ENCODE results near the gene NR3C1.

Gene NR3C1

DNA sequence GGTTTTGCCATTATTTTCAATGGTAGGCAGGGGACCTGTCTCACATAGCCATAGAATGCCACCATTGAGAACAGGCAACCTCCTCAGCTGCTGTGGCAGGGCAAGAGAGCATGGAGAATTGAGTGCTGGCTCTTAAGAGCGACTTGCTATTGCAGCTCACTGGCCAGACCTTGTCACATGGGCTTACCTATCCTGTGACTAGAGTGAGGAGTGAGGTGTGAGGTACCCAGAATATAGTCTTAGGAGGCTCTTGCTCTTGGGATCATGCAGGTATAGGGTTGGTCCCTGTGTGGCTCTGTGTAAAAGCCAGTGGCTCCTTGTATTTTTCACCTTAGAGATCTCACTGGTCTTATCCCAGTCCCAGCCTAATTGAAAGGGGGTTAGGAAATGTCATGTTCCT lies 39.8 kb upstream of the NR3C1 start:
- Histone ChIP-seq H3K9me3 (ENCODE audit: control insufficient read depth, insufficient read depth, low read length) (no peaks in the 10 kb centered on the region), H3K9me2 (replicated peaks; ENCODE audit: control insufficient read depth, low read length) (no peaks in the 10 kb centered on the region), H4K20me1 (ENCODE audit: control insufficient read depth, insufficient read depth, low read depth, low read length) (no peaks in the 10 kb centered on the region), H3K79me2 (ENCODE audit: control insufficient read depth, low read length) (no peaks in the 10 kb centered on the region), H3K4me1 (ENCODE audit: control insufficient read depth, low read length) (peaks cover 29% of the 10 kb centered on the region), H3K4me3 (ENCODE audit: low read length) (no peak overlapping the region), H3K36me3 (ENCODE audit: control insufficient read depth, low read length) (no peaks in the 10 kb centered on the region), H3K4me2 (ENCODE audit: low read length) (no peak overlapping the region), H3K27me3 (ENCODE audit: control insufficient read depth, low read length) (no peaks in the 10 kb centered on the region), H3K27ac (ENCODE audit: low read depth, low read length) (no peak overlapping the region), H3F3A (ENCODE audit: control insufficient read depth, insufficient read depth) (peaks cover 4% of the 10 kb centered on the region; the same call in 1 of the 2 replicates)
- TF ChIP-seq CTCF (IDR thresholded peaks at IDR 0.05; ENCODE audit: low read depth, low read length, poor library complexity, severe bottlenecking) (no peak), EZH2phosphoT487 (IDR thresholded peaks at IDR 0.05; ENCODE audit: borderline replicate concordance, low read length) (no peak)

DNA sequence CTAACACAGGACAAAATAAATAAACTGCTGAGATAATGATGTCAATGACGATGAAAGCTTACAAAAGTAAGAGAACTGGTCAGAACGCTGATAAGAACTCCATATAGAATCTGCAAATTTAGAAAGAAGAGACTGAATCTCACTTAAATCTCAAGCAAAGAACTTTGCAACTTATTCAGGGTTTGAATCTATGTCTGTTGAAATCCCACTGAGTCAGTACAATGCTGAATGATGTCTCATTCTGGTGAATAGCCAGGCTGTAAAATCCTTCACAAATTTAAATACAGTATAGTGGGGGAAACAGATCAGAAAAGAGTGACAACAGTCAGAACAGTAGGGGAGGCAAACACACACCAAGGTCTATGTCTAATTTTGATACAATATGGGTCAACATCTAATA lies 38.9 kb upstream of the NR3C1 start:
- H3F3A ChIP-seq (ENCODE audit: control insufficient read depth, insufficient read depth), result peaks cover 4% of the 10 kb centered on the region; the same call in 1 of the 2 replicates
- no peak overlapping the region for H3K4me2 ChIP-seq (ENCODE audit: low read length)
- H3K27ac ChIP-seq (ENCODE audit: low read depth, low read length), result no peak overlapping the region
- H3K27me3 ChIP-seq (ENCODE audit: control insufficient read depth, low read length), result no peaks in the 10 kb centered on the region
- H3K9me2 ChIP-seq (replicated peaks; ENCODE audit: control insufficient read depth, low read length), result no peaks in the 10 kb centered on the region
- H3K9me3 ChIP-seq (ENCODE audit: control insufficient read depth, insufficient read depth, low read length), result no peaks in the 10 kb centered on the region
- H3K4me1 ChIP-seq (ENCODE audit: control insufficient read depth, low read length), result peaks cover 30% of the 10 kb centered on the region
- TF ChIP-seq EZH2phosphoT487 (IDR thresholded peaks at IDR 0.05; ENCODE audit: borderline replicate concordance, low read length) (no peak), CTCF (IDR thresholded peaks at IDR 0.05; ENCODE audit: low read depth, low read length, poor library complexity, severe bottlenecking) (no peak)
- H3K4me3 ChIP-seq (ENCODE audit: low read length), result no peak overlapping the region
- no peaks in the 10 kb centered on the region for H3K36me3 ChIP-seq (ENCODE audit: control insufficient read depth, low read length)
- H3K79me2 ChIP-seq (ENCODE audit: control insufficient read depth, low read length), result no peaks in the 10 kb centered on the region
- no peaks in the 10 kb centered on the region for H4K20me1 ChIP-seq (ENCODE audit: control insufficient read depth, insufficient read depth, low read depth, low read length)

DNA sequence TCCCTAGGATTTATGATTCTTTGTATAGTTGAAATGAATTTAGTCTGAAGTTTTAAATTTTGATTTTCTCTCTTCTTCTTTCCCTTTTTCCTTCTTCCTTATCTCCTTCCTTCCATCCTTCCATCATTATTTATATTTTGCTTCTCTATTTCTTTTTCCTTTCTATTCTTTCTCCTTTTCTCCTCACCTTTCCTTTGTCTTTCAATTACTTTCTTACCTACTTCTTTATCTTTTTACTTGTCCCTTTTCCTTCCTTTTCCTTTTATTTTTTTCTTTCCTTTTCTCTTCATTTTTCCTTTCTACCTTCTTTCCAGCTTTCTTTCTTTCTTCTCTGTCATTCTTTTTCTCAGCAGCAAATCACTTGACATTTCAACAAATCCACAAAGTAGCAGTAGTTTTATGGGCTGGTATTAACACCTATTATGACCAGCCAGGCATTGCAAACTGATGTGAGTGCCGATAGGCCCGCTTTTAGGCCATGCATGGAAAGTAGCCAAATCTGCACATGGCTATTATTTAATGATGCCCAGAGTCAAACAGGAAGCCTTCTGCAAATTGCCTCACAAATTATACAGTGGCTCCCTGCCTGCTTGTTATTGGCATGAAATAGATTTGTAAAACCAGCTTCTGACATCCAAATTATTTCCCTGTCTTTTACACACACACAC lies 37.1 kb upstream of the NR3C1 start:
- H3K4me2 ChIP-seq (ENCODE audit: low read length), result no peak overlapping the region
- H3K4me1 ChIP-seq (ENCODE audit: control insufficient read depth, low read length), result peaks cover 30% of the 10 kb centered on the region
- H3K9me2 ChIP-seq (replicated peaks; ENCODE audit: control insufficient read depth, low read length), result no peaks in the 10 kb centered on the region
- no peak for TF ChIP-seq EZH2phosphoT487 (IDR thresholded peaks at IDR 0.05; ENCODE audit: borderline replicate concordance, low read length)
- TF ChIP-seq CTCF (IDR thresholded peaks at IDR 0.05; ENCODE audit: low read depth, low read length, poor library complexity, severe bottlenecking), result no peak
- no peaks in the 10 kb centered on the region for H3K36me3 ChIP-seq (ENCODE audit: control insufficient read depth, low read length)
- no peaks in the 10 kb centered on the region for H3K9me3 ChIP-seq (ENCODE audit: control insufficient read depth, insufficient read depth, low read length)
- no peak overlapping the region for H3K27ac ChIP-seq (ENCODE audit: low read depth, low read length)
- no peaks in the 10 kb centered on the region for H3K79me2 ChIP-seq (ENCODE audit: control insufficient read depth, low read length)
- H3K27me3 ChIP-seq (ENCODE audit: control insufficient read depth, low read length), result no peaks in the 10 kb centered on the region
- no peak overlapping the region for H3K4me3 ChIP-seq (ENCODE audit: low read length)
- no peaks in the 10 kb centered on the region for H4K20me1 ChIP-seq (ENCODE audit: control insufficient read depth, insufficient read depth, low read depth, low read length)
- H3F3A ChIP-seq (ENCODE audit: control insufficient read depth, insufficient read depth), result peaks cover 13% of the 10 kb centered on the region
